PC-3 (cell line): ENCODE data around the gene RAD54L2.

Source experiments
- EZH2 ChIP-seq: fragments of 300-600 bp; sonication (generic); IDR thresholded peaks from one replicate; pipeline ENCODE4 v1.6.1; 2017; ENCODE audit warnings: antibody characterized with exemption, mild to moderate bottlenecking, low read length; ENCODE audit not compliant: unreplicated experiment
- TF ChIP-seq, protein P1 (sequence below): fragments of 300-600 bp; sonication (generic); conservative IDR thresholded peaks from 2 replicates; pipeline ENCODE4 v1.5.1; 2017; ENCODE audit warnings: antibody characterized with exemption, low read depth, mild to moderate bottlenecking, low read length

GRCh38 chr3:51585197-51585596 lies 46.7 kb downstream of the RAD54L2 start:
- TF ChIP-seq EZH2, result no peak
- TF ChIP-seq, protein P1, sequence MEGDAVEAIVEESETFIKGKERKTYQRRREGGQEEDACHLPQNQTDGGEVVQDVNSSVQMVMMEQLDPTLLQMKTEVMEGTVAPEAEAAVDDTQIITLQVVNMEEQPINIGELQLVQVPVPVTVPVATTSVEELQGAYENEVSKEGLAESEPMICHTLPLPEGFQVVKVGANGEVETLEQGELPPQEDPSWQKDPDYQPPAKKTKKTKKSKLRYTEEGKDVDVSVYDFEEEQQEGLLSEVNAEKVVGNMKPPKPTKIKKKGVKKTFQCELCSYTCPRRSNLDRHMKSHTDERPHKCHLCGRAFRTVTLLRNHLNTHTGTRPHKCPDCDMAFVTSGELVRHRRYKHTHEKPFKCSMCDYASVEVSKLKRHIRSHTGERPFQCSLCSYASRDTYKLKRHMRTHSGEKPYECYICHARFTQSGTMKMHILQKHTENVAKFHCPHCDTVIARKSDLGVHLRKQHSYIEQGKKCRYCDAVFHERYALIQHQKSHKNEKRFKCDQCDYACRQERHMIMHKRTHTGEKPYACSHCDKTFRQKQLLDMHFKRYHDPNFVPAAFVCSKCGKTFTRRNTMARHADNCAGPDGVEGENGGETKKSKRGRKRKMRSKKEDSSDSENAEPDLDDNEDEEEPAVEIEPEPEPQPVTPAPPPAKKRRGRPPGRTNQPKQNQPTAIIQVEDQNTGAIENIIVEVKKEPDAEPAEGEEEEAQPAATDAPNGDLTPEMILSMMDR, result no peak
